ENCODE data around the gene LRRC53.

The LRRC53 gene

DNA sequence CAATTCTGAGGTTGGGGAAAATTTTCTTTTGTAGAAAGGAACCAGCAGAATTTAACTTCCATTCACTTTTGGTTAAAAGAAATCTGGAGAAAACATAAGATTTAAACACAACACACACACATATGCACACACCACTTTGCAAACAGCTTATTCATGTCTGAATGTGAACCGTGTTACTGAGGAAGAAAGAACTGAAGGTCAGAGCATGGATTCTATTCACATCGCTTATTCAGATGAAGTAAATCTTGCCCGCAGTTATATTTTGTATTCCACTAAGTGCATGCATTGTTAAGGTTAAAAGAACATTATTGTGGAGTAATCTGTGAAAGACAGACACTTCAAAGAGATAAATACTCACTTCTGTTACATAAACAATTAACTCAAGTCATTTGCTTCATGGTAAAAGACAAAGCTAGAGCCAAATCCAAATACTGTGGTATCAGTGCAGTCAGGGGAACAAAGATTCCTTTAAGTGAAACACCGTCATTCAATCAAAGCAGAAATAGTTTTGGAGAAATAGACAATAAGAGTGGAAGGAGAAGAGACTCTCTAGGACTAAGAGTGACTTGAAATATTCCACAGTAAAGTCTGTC is 82.0 kb downstream of the LRRC53 start:
- DNase-seq (ENCODE audit: low spot score), result no peak

DNA sequence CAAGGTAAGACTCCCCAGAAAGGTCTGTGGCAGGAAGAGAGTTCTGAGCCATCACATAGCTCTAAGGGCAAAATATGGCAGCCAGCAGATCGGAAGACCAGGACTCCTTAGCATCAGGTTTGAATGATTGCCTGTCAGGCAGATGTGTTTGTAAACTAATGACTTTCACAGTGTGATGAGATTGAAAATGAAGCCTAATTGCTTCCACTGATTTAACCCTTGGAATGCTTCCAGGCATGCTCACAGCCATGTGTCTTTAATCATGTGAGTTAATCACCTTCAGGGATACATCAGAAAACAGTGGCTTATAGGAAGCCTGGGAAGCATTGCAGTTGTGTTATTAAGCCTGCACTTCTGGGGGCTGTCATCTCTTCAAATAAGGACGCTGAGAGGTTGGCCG is 82.8 kb downstream of the LRRC53 start:
- DNase-seq (ENCODE audit: low spot score), result no peak

DNA sequence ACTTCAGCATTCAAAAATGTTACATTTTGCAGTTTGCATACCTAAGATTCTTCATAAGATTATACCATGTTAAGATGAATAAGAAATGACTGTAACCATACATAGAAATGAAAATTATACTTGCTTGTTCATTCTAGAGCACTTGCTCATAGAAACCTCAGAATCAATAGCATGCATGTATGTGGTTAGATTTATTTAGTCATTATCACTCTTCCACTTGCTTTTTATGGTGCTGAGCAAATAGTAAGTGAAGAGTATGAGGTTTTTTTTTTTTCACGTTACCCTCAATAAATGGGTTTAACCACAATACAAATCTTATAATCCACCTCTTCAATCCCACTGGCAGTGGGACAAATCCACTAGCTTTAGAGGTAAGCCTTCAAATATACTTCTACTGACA is 84.7 kb downstream of the LRRC53 start:
- DNase-seq (ENCODE audit: low spot score), result no peak

DNA sequence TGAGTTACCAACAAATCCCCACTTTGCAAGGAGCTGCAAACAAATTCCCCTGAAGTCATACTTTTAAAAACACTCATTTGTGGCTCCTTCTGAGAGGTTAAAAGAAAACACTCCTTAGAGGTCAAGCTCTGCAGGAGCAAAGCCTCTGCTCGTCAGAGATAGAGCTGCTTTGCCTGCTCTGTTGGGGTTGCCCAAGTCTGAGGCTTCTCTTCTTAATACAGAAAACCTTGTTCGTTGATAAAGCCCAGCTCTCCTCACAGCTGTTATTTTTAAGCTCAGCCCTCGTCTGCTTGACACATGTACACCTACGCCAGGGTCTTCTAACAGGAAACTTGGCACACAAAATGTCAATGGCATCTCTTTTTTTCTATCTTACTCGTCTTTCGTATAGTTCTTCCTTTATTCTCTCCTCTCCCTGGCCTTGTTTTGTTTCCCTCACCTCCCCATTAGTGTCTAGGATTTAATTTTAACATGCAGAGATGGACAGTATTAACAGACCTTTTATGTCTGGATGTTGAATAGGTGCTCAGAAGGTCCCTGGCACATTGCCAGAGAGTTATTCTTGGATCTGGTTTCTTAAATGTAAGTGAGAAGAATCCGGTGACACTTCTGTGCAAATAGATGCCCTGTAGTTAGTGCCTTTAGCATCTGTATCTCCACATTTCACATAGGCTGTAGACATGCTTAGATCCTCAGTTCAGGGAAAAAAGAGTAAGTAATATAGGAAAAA is 86.0 kb downstream of the LRRC53 start:
- DNase-seq (ENCODE audit: low spot score), result no peak

- DNase-seq (ENCODE audit: low spot score), result no peak
Observed at GRCh38 chr1:74425676-74426075, 86.7 kb downstream of the LRRC53 start.

GRCh38 chr1:74423471-74423870 is 88.9 kb downstream of the LRRC53 start:
- no peak for DNase-seq (ENCODE audit: low spot score)

DNA sequence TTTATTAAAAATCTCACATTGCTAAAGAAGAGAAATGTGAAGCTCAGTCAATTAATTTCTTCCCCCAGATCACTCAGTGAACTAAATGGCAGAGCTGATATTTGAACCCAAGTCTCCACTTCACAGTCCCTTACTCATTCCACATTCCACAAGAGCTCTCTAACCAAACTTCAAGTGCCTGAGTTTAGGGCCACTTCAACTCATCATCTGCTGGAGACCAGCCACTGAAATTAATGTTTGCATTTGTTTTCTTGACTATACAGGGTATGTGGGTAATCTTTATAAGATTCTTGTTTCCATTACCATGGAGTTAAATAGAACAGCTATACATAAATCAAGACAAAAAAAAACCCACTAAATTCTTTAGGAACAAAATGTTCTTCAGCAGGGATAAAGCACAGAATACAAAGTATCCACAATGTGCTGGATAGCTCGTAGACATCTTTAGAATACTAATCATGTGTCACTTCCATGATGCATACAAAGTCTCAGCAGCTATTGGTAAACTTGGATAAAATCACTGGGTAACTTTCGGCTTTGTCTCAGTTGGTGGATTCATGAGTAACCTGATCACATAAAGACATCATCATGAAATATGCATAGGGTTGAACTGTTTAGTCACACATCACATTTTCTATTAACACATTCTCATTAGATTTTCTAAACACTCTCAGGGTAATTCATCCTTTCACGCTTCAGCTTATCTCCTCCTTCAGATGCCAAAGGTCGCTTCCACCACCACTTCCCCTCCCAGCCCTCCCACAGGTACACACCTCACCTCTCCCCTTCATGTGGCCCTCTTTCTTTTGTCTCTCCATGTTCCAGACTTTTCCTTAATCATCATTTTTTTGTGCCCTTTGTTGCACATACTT is 89.8 kb downstream of the LRRC53 start:
- DNase-seq (ENCODE audit: low spot score), result no peak

- no peak for DNase-seq (ENCODE audit: low spot score)
Observed at GRCh38 chr1:74420467-74420866, 91.9 kb downstream of the LRRC53 start.
